GM12891 (cell line): ENCODE measurements around the gene SLC38A11.
"Not testable (repeated sequence)": the region's sequence is repeated elsewhere in the genome, so short reads cannot be mapped to it uniquely, and the experiment has no call there.

Source experiments
- PAX5 ChIP-seq: IDR thresholded peaks from 2 replicates; pipeline ENCODE4 v1.6.1; 2011; ENCODE audit warnings: low read length, moderate library complexity, mild to moderate bottlenecking; ENCODE audit not compliant: insufficient read depth, severe bottlenecking
- POLR2A ChIP-seq: IDR thresholded peaks from 2 replicates; pipeline ENCODE4 v1.6.1; 2011; ENCODE audit warnings: low read depth, low read length, control low read depth
- POLR2AphosphoS5 ChIP-seq: IDR thresholded peaks from 2 replicates; pipeline ENCODE4 v1.6.1; 2011; ENCODE audit warnings: low read depth, low read length, control low read depth
- TAF1 ChIP-seq: IDR thresholded peaks from 2 replicates; pipeline ENCODE4 v1.6.1; 2011; ENCODE audit warnings: low read depth, low read length, control low read depth

DNA sequence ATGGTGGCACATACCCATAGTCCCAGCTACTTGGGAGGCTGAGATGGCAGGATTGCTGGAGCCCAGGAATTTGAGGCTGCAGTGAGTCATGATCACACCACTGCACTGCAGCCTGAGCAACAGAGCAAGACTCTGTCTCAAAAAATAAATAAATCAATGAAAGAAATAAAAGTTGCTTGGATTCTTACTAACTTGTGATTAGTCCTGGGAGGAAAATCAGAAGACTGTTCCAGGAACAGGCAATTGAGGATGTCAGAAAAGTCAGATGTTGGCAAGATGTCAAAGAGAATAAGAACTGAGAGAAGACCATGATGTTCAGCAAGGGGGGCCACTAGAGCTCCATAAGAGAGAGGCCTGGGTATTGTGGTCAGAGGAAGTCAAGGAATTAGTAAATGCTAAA, 35.6 kb upstream of the SLC38A11 start:
- TF ChIP-seq POLR2A, POLR2AphosphoS5, PAX5, TAF1: not testable (repeated sequence)
